Neural crest cell (in vitro differentiated cells): ENCODE results near the gene CBR1. TPM values are rescaled to one million over a fixed set of nuclear protein-coding genes. Genes with fewer than 3 reads are reported as not detected.
A peak's percentile ranks its signal among the peaks of the same experiment; 100 is the strongest.

Experiments used
- DNase-seq: peaks from one replicate; pipeline ENCODE4 v3.0.0; 2021; ENCODE audit warnings: low read depth, mixed read lengths, low spot score
- H3K27ac Mint-ChIP-seq: one replicate; pipeline ENCODE4 v1.8.0; 2021; ENCODE audit warnings: mild to moderate bottlenecking, mixed read lengths; ENCODE audit not compliant: unreplicated experiment
- H3K27me3 Mint-ChIP-seq: 2 replicates; pipeline ENCODE4 v1.8.0; 2021; ENCODE audit warnings: low read depth, mild to moderate bottlenecking, mixed read lengths
- H3K36me3 Mint-ChIP-seq: 2 replicates; pipeline ENCODE4 v1.8.0; 2021; ENCODE audit warnings: low read depth, mild to moderate bottlenecking, mixed read lengths
- H3K4me1 Mint-ChIP-seq: 2 replicates; pipeline ENCODE4 v1.8.0; 2021; ENCODE audit warnings: mixed read lengths
- H3K4me3 Mint-ChIP-seq: one replicate; pipeline ENCODE4 v1.8.0; 2021; ENCODE audit warnings: mild to moderate bottlenecking, mixed read lengths
- H3K9me3 Mint-ChIP-seq: 2 replicates; pipeline ENCODE4 v1.8.0; 2021; ENCODE audit warnings: mixed read lengths
- long read RNA-seq: library from polyadenylated mRNA; unstranded; transcript quantifications from one replicate; pipeline ENCODE4 v2.0.0, GENCODE V29; 2020
- total RNA-seq: library from RNA; stranded (reverse); gene quantifications from 2 replicates; pipeline ENCODE4 v1.2.1, GENCODE V29; 2021
- TF ChIP-seq, protein P1 (sequence below): fragments of 200-600 bp; sonication (generic); conservative IDR thresholded peaks from 2 replicates; pipeline ENCODE4 v1.5.0; 2021; ENCODE audit warnings: antibody characterized with exemption, mild to moderate bottlenecking

The CBR1 gene
- total RNA-seq, result 2.1 and 2.4 TPM in 2 replicates
- long read RNA-seq, partial matches to known transcripts, result 0 of 3 reads
- long read RNA-seq, other reads (novel, unspliced or antisense), result 0 of 3 reads

- Mint-ChIP-seq H3K27me3 (peaks cover 9% of the 10 kb centered on the region), H3K9me3 (peaks cover 8% of the 10 kb centered on the region), H3K36me3 (peaks cover 5% of the 10 kb centered on the region), H3K4me1 (peaks cover under 1% of the 10 kb centered on the region), H3K27ac (no peak within 1 kb of the TSS), H3K4me3 (no peak within 1 kb of the TSS)
- TF ChIP-seq, protein P1, sequence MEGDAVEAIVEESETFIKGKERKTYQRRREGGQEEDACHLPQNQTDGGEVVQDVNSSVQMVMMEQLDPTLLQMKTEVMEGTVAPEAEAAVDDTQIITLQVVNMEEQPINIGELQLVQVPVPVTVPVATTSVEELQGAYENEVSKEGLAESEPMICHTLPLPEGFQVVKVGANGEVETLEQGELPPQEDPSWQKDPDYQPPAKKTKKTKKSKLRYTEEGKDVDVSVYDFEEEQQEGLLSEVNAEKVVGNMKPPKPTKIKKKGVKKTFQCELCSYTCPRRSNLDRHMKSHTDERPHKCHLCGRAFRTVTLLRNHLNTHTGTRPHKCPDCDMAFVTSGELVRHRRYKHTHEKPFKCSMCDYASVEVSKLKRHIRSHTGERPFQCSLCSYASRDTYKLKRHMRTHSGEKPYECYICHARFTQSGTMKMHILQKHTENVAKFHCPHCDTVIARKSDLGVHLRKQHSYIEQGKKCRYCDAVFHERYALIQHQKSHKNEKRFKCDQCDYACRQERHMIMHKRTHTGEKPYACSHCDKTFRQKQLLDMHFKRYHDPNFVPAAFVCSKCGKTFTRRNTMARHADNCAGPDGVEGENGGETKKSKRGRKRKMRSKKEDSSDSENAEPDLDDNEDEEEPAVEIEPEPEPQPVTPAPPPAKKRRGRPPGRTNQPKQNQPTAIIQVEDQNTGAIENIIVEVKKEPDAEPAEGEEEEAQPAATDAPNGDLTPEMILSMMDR, result no peak
- no peak for DNase-seq
Measured at GRCh38 chr21:36069713-36070583, at the start of gene CBR1. CBR1 (plus strand) TSS chr21:36070024; CDS start chr21:36070116, 92 bp downstream.

DNA sequence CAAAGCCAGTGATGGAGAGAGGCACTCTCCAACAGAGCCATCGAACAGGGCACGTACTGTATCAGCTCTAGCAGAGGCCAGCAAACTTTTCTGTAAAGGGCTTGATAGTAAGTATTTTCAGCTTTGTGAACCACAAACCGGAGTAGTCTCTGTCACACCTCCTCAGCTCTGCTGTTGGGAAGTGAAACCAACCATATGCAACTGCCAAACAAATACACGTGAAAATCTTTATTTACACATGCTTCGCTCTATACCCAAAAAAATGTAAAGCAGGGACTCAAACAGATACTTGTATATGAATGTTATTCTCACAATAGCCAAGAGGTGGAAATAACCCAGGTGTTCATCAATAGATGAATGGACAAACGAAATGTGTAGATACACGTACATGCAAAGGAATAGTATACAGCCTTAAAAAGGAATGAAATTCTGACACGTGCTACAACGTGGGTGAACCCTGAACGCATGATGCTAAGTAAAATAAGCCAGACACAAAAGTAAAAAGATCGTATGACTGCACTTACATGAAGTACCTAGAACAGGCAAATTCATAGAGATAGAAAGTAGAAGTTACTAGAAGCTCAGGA is 48.5 kb upstream of the CBR1 start:
- H3K27me3 Mint-ChIP-seq, result no peaks in the 10 kb centered on the region

GRCh38 chr21:36022427-36023091 is 47.3 kb upstream of the CBR1 start:
- TF ChIP-seq, protein P1, result no peak
- no peak overlapping the region for H3K27ac Mint-ChIP-seq
- H3K4me3 Mint-ChIP-seq, result no peak overlapping the region

More for the DNA sequence above, 48.5 kb upstream of the CBR1 start:
- H3K36me3 Mint-ChIP-seq, result no peaks in the 10 kb centered on the region
- TF ChIP-seq, protein P1, result no peak
- no peak overlapping the region for H3K27ac Mint-ChIP-seq
- no peaks in the 10 kb centered on the region for H3K9me3 Mint-ChIP-seq
- H3K4me3 Mint-ChIP-seq, result no peak overlapping the region
- H3K4me1 Mint-ChIP-seq, result peaks cover 9% of the 10 kb centered on the region
- DNase-seq, result no peak

GRCh38 chr21:36023092-36023480 is 46.7 kb upstream of the CBR1 start:
- H3K36me3 Mint-ChIP-seq, result no peaks in the 10 kb centered on the region
- H3K27me3 Mint-ChIP-seq, result no peaks in the 10 kb centered on the region
- H3K9me3 Mint-ChIP-seq, result no peaks in the 10 kb centered on the region
- peak overlapping the region; percentile 57 for H3K27ac Mint-ChIP-seq
- H3K4me1 Mint-ChIP-seq, result peaks cover 9% of the 10 kb centered on the region
- TF ChIP-seq, protein P1, result no peak
- H3K4me3 Mint-ChIP-seq, result no peak overlapping the region
- DNase-seq, result no peak

More at GRCh38 chr21:36022427-36023091, 47.3 kb upstream of the CBR1 start:
- peaks cover 9% of the 10 kb centered on the region for H3K4me1 Mint-ChIP-seq
- no peak for DNase-seq
- H3K36me3 Mint-ChIP-seq, result no peaks in the 10 kb centered on the region
- H3K27me3 Mint-ChIP-seq, result no peaks in the 10 kb centered on the region
- H3K9me3 Mint-ChIP-seq, result no peaks in the 10 kb centered on the region

GRCh38 chr21:36024782-36025181 is 45.0 kb upstream of the CBR1 start:
- no peak overlapping the region for H3K4me3 Mint-ChIP-seq
- H3K9me3 Mint-ChIP-seq, result no peaks in the 10 kb centered on the region
- no peaks in the 10 kb centered on the region for H3K36me3 Mint-ChIP-seq
- TF ChIP-seq, protein P1, result no peak
- DNase-seq, result no peak
- H3K27me3 Mint-ChIP-seq, result no peaks in the 10 kb centered on the region
- H3K27ac Mint-ChIP-seq, result no peak overlapping the region
- peaks cover 15% of the 10 kb centered on the region for H3K4me1 Mint-ChIP-seq
